ENCODE results near the gene CTXND1. TPM values are rescaled to one million over a fixed set of nuclear protein-coding genes. Genes with fewer than 3 reads are reported as not detected.

The CTXND1 gene
- polyA plus RNA-seq, 2 donors = 0.02 TPM; not detected in 1

GRCh38 chr15:80216911-80217310, 35.1 kb downstream of the CTXND1 start:
- Histone ChIP-seq H3K4me1 (ENCODE audit: control insufficient read depth in 2 of 2, insufficient read depth in 2 of 2, low read length in 1 of 2) (no peaks in the 10 kb centered on the region), H3K27ac (ENCODE audit: low read depth in 2 of 2, low read length in 1 of 2) (no peak overlapping the region), H3K27me3 (ENCODE audit: control insufficient read depth in 1 of 2, insufficient read depth in 2 of 2, low read length in 2 of 2) (no peaks in the 10 kb centered on the region), H3K9me3 (ENCODE audit: control insufficient read depth in 2 of 2, insufficient read depth in 1 of 2, low read depth in 1 of 2, low read length in 1 of 2) (no peaks in the 10 kb centered on the region), H3K4me3 (ENCODE audit: low read depth in 1 of 2, low read length in 2 of 2) (no peak overlapping the region), H3K36me3 (ENCODE audit: control insufficient read depth in 2 of 2, insufficient read depth in 2 of 2, low read length in 1 of 2) (no peaks in the 10 kb centered on the region)
- WGBS, 2 donors = 86 to 95% methylated on average over 1 of the region's 1 CpG

GRCh38 chr15:80216141-80216540, 35.9 kb downstream of the CTXND1 start:
- WGBS, 2 donors = 85 to 90% methylated on average over 5 of the region's 5 CpGs

GRCh38 chr15:80214910-80215309, 37.1 kb downstream of the CTXND1 start:
- no peak overlapping the region for H3K4me3 ChIP-seq (ENCODE audit: low read depth in 1 of 2, low read length in 2 of 2)
- no peaks in the 10 kb centered on the region for H3K36me3 ChIP-seq (ENCODE audit: control insufficient read depth in 2 of 2, insufficient read depth in 2 of 2, low read length in 1 of 2)
- no peaks in the 10 kb centered on the region for H3K9me3 ChIP-seq (ENCODE audit: control insufficient read depth in 2 of 2, insufficient read depth in 1 of 2, low read depth in 1 of 2, low read length in 1 of 2)
- no peaks in the 10 kb centered on the region for H3K4me1 ChIP-seq (ENCODE audit: control insufficient read depth in 2 of 2, insufficient read depth in 2 of 2, low read length in 1 of 2)
- H3K27me3 ChIP-seq (ENCODE audit: control insufficient read depth in 1 of 2, insufficient read depth in 2 of 2, low read length in 2 of 2) = no peaks in the 10 kb centered on the region
- 80 to 83% methylated on average over 2 of the region's 2 CpGs for WGBS, 2 donors
- H3K27ac ChIP-seq (ENCODE audit: low read depth in 2 of 2, low read length in 1 of 2) = no peak overlapping the region

More at GRCh38 chr15:80216141-80216540, 35.9 kb downstream of the CTXND1 start:
- Histone ChIP-seq H3K9me3 (ENCODE audit: control insufficient read depth in 2 of 2, insufficient read depth in 1 of 2, low read depth in 1 of 2, low read length in 1 of 2) (no peaks in the 10 kb centered on the region), H3K36me3 (ENCODE audit: control insufficient read depth in 2 of 2, insufficient read depth in 2 of 2, low read length in 1 of 2) (no peaks in the 10 kb centered on the region), H3K27me3 (ENCODE audit: control insufficient read depth in 1 of 2, insufficient read depth in 2 of 2, low read length in 2 of 2) (no peaks in the 10 kb centered on the region), H3K4me1 (ENCODE audit: control insufficient read depth in 2 of 2, insufficient read depth in 2 of 2, low read length in 1 of 2) (no peaks in the 10 kb centered on the region), H3K27ac (ENCODE audit: low read depth in 2 of 2, low read length in 1 of 2) (no peak overlapping the region), H3K4me3 (ENCODE audit: low read depth in 1 of 2, low read length in 2 of 2) (no peak overlapping the region)

- Histone ChIP-seq H3K4me1 (ENCODE audit: control insufficient read depth in 2 of 2, insufficient read depth in 2 of 2, low read length in 1 of 2) (no peaks in the 10 kb centered on the region), H3K27me3 (ENCODE audit: control insufficient read depth in 1 of 2, insufficient read depth in 2 of 2, low read length in 2 of 2) (no peaks in the 10 kb centered on the region), H3K36me3 (ENCODE audit: control insufficient read depth in 2 of 2, insufficient read depth in 2 of 2, low read length in 1 of 2) (no peaks in the 10 kb centered on the region), H3K27ac (ENCODE audit: low read depth in 2 of 2, low read length in 1 of 2) (no peak overlapping the region), H3K4me3 (ENCODE audit: low read depth in 1 of 2, low read length in 2 of 2) (no peak overlapping the region), H3K9me3 (ENCODE audit: control insufficient read depth in 2 of 2, insufficient read depth in 1 of 2, low read depth in 1 of 2, low read length in 1 of 2) (no peaks in the 10 kb centered on the region)
- WGBS, 2 donors = 33 to 71% methylated on average over 1 of the region's 1 CpG
These were observed 40.0 kb downstream of the CTXND1 start for GRCh38 chr15:80211976-80212375.

GRCh38 chr15:80210611-80211573, 41.1 kb downstream of the CTXND1 start:
- no peaks in the 10 kb centered on the region for H3K9me3 ChIP-seq (ENCODE audit: control insufficient read depth in 2 of 2, insufficient read depth in 1 of 2, low read depth in 1 of 2, low read length in 1 of 2)
- H3K36me3 ChIP-seq (ENCODE audit: control insufficient read depth in 2 of 2, insufficient read depth in 2 of 2, low read length in 1 of 2) = no peaks in the 10 kb centered on the region
- 60 to 81% methylated on average over 12 of the region's 12 CpGs for WGBS, 2 donors
- H3K4me1 ChIP-seq (ENCODE audit: control insufficient read depth in 2 of 2, insufficient read depth in 2 of 2, low read length in 1 of 2) = no peaks in the 10 kb centered on the region
- no peaks in the 10 kb centered on the region for H3K27me3 ChIP-seq (ENCODE audit: control insufficient read depth in 1 of 2, insufficient read depth in 2 of 2, low read length in 2 of 2)
- H3K4me3 ChIP-seq (ENCODE audit: low read depth in 1 of 2, low read length in 2 of 2) = no peak overlapping the region
- no peak overlapping the region for H3K27ac ChIP-seq (ENCODE audit: low read depth in 2 of 2, low read length in 1 of 2)

GRCh38 chr15:80208758-80209734, 43.0 kb downstream of the CTXND1 start:
- no peaks in the 10 kb centered on the region for H3K9me3 ChIP-seq (ENCODE audit: control insufficient read depth in 2 of 2, insufficient read depth in 1 of 2, low read depth in 1 of 2, low read length in 1 of 2)
- H3K36me3 ChIP-seq (ENCODE audit: control insufficient read depth in 2 of 2, insufficient read depth in 2 of 2, low read length in 1 of 2) = no peaks in the 10 kb centered on the region
- H3K4me1 ChIP-seq (ENCODE audit: control insufficient read depth in 2 of 2, insufficient read depth in 2 of 2, low read length in 1 of 2) = no peaks in the 10 kb centered on the region
- no peaks in the 10 kb centered on the region for H3K27me3 ChIP-seq (ENCODE audit: control insufficient read depth in 1 of 2, insufficient read depth in 2 of 2, low read length in 2 of 2)
- no peak overlapping the region for H3K4me3 ChIP-seq (ENCODE audit: low read depth in 1 of 2, low read length in 2 of 2)
- 90 to 91% methylated on average over 11 of the region's 11 CpGs for WGBS, 2 donors
- no peak overlapping the region for H3K27ac ChIP-seq (ENCODE audit: low read depth in 2 of 2, low read length in 1 of 2)

- 62 to 70% methylated on average over 3 of the region's 3 CpGs for WGBS, 2 donors
- H3K36me3 ChIP-seq (ENCODE audit: control insufficient read depth in 2 of 2, insufficient read depth in 2 of 2, low read length in 1 of 2) = no peaks in the 10 kb centered on the region
- no peak overlapping the region for H3K27ac ChIP-seq (ENCODE audit: low read depth in 2 of 2, low read length in 1 of 2)
These were observed 44.1 kb downstream of the CTXND1 start for GRCh38 chr15:80207887-80208286.

GRCh38 chr15:80204231-80204630, 47.8 kb downstream of the CTXND1 start:
- WGBS, 2 donors = 93% methylated on average over 4 of the region's 4 CpGs
- H3K4me3 ChIP-seq (ENCODE audit: low read depth in 1 of 2, low read length in 2 of 2) = no peak overlapping the region
- H3K27ac ChIP-seq (ENCODE audit: low read depth in 2 of 2, low read length in 1 of 2) = no peak overlapping the region
- H3K4me1 ChIP-seq (ENCODE audit: control insufficient read depth in 2 of 2, insufficient read depth in 2 of 2, low read length in 1 of 2) = peaks cover 4 to 11% of the 10 kb centered on the region in 2 donors
- no peaks in the 10 kb centered on the region for H3K36me3 ChIP-seq (ENCODE audit: control insufficient read depth in 2 of 2, insufficient read depth in 2 of 2, low read length in 1 of 2)
- no peaks in the 10 kb centered on the region for H3K9me3 ChIP-seq (ENCODE audit: control insufficient read depth in 2 of 2, insufficient read depth in 1 of 2, low read depth in 1 of 2, low read length in 1 of 2)
- H3K27me3 ChIP-seq (ENCODE audit: control insufficient read depth in 1 of 2, insufficient read depth in 2 of 2, low read length in 2 of 2) = no peaks in the 10 kb centered on the region

More at GRCh38 chr15:80207887-80208286, 44.1 kb downstream of the CTXND1 start:
- Histone ChIP-seq H3K9me3 (ENCODE audit: control insufficient read depth in 2 of 2, insufficient read depth in 1 of 2, low read depth in 1 of 2, low read length in 1 of 2) (no peaks in the 10 kb centered on the region), H3K4me3 (ENCODE audit: low read depth in 1 of 2, low read length in 2 of 2) (no peak overlapping the region), H3K4me1 (ENCODE audit: control insufficient read depth in 2 of 2, insufficient read depth in 2 of 2, low read length in 1 of 2) (peaks cover 0 to 4% of the 10 kb centered on the region in 2 donors), H3K27me3 (ENCODE audit: control insufficient read depth in 1 of 2, insufficient read depth in 2 of 2, low read length in 2 of 2) (no peaks in the 10 kb centered on the region)

GRCh38 chr15:80203361-80203885, 48.6 kb downstream of the CTXND1 start:
- Histone ChIP-seq H3K4me3 (ENCODE audit: low read depth in 1 of 2, low read length in 2 of 2) (no peak overlapping the region), H3K4me1 (ENCODE audit: control insufficient read depth in 2 of 2, insufficient read depth in 2 of 2, low read length in 1 of 2) (peaks cover 4 to 11% of the 10 kb centered on the region in 2 donors), H3K36me3 (ENCODE audit: control insufficient read depth in 2 of 2, insufficient read depth in 2 of 2, low read length in 1 of 2) (no peaks in the 10 kb centered on the region), H3K27me3 (ENCODE audit: control insufficient read depth in 1 of 2, insufficient read depth in 2 of 2, low read length in 2 of 2) (no peaks in the 10 kb centered on the region), H3K27ac (ENCODE audit: low read depth in 2 of 2, low read length in 1 of 2) (no peak overlapping the region), H3K9me3 (ENCODE audit: control insufficient read depth in 2 of 2, insufficient read depth in 1 of 2, low read depth in 1 of 2, low read length in 1 of 2) (no peaks in the 10 kb centered on the region)
- 77 to 80% methylated on average over 10 of the region's 10 CpGs for WGBS, 2 donors

Data from esophagus (tissue), 2 donors.